Spleen (tissue), 11 donors: Measurements from ENCODE around the gene UNC119. TPM values are rescaled to one million over a fixed set of nuclear protein-coding genes. Genes with fewer than 3 reads are reported as not detected.

Source experiments
- DNase-seq: peaks from one replicate; pipeline ENCODE4 v3.0.0-alpha.2; 2020
- H3K27ac ChIP-seq, 8 donors: fragments of 200-600 bp; sonication (generic) in 7 of 8; 1 replicate in 4 of 8; 2 replicates in 4 of 8; pipeline versions ENCODE4 v1.5.0 to v1.8.0; 2016 to 2021; ENCODE audit warnings: inconsistent platforms in 4 of 8, mild to moderate bottlenecking in 4 of 8, moderate library complexity in 1 of 8
- H3K27me3 ChIP-seq, 7 donors: fragments of 200-600 bp; sonication (generic) in 6 of 7; replicated peaks in 1 of 7; 1 replicate in 4 of 7; 2 replicates in 3 of 7; pipeline versions ENCODE4 v1.5.0 to v1.8.0; 2016 to 2021; ENCODE audit warnings: inconsistent platforms in 3 of 7, mild to moderate bottlenecking in 1 of 7
- H3K36me3 ChIP-seq, 6 donors: fragments of 200-600 bp; sonication (generic) in 5 of 6; 1 replicate in 4 of 6; 2 replicates in 2 of 6; pipeline versions ENCODE4 v1.5.0 to v1.8.0; 2016 to 2021; ENCODE audit warnings: inconsistent platforms in 2 of 6
- H3K4me1 ChIP-seq, 6 donors: fragments of 200-600 bp; sonication (generic) in 5 of 6; 1 replicate in 3 of 6; 2 replicates in 3 of 6; pipeline versions ENCODE4 v1.5.0 to v1.8.0; 2016 to 2021; ENCODE audit warnings: inconsistent platforms in 3 of 6
- H3K4me3 ChIP-seq, 8 donors: fragments of 200-600 bp; sonication (generic) in 7 of 8; 1 replicate in 4 of 8; 2 replicates in 4 of 8; pipeline versions ENCODE4 v1.5.0 to v1.8.0; 2016 to 2021; ENCODE audit warnings: inconsistent platforms in 4 of 8, mild to moderate bottlenecking in 4 of 8, moderate library complexity in 2 of 8
- H3K9me3 ChIP-seq, 8 donors: fragments of 200-600 bp; sonication (generic) in 7 of 8; 1 replicate in 4 of 8; 2 replicates in 4 of 8; pipeline versions ENCODE4 v1.5.0 to v1.8.0; 2016 to 2021; ENCODE audit warnings: inconsistent platforms in 4 of 8
- POLR2A ChIP-seq, 3 donors: fragments of 450-650 bp; IDR thresholded peaks; one replicate each; pipeline ENCODE4 v1.5.1; 2017; ENCODE audit warnings: antibody characterized with exemption in 3 of 3, mild to moderate bottlenecking in 1 of 3
- POLR2AphosphoS5 ChIP-seq, 3 donors: sonication (generic); formaldehyde crosslinking; IDR thresholded peaks; one replicate each; pipeline ENCODE4 v1.5.1; 2017; ENCODE audit warnings: antibody characterized with exemption in 3 of 3
- WGBS, 5 donors: extraction: QIAGEN DNeasy Blood & Tissue Kit in 3 of 5; methylation state at CpG; one replicate each; pipeline versions ENCODE4 v1.1.5 to v1.1.7; 2013 to 2018; 5-methylcytosine and 5-hydroxymethylcytosine counted together
- intact Hi-C: fragments of 100-400 bp; cut with DNase I; formaldehyde crosslinking; loops from one replicate; pipeline ENCODE4 v1.15.0; 2023; ENCODE audit warnings: low total_unique reads
- polyA plus RNA-seq, 3 donors: library from polyadenylated mRNA; stranded (reverse); fragments of 200-250 nt; gene quantifications; one replicate each; pipeline ENCODE4 v1.2.1, GENCODE V29; 2013
- total RNA-seq, 7 donors: library from RNA; depleted of rRNA in 3 of 7; stranded (reverse); fragments of >200 nt in 3 of 7; fragmentation: NEBNext Ultra II Directional in 4 of 7; extraction: Animal tissue kit (Norgen Biotek cat#: 25700) in 4 of 7; gene quantifications; one replicate each; pipeline versions ENCODE4 v1.1.0 to v1.2.1, GENCODE V29; 2016 to 2021
- TF ChIP-seq, protein P1 (sequence below), 11 experiments: fragments of 200-600 bp in 7 of 11; fragments of 450-650 bp in 4 of 11; sonication (generic) in 4 of 11; IDR thresholded peaks in 8 of 11; conservative IDR thresholded peaks in 3 of 11; 1 replicate in 7 of 11; 2 replicates in 4 of 11; pipeline versions ENCODE4 v1.4.0 to v1.8.0; 2016 to 2021; ENCODE audit warnings: antibody characterized with exemption in 11 of 11, inconsistent platforms in 4 of 11, mild to moderate bottlenecking in 1 of 11
- donor health status: healthy with polysubstance abuse.
- donor health status: DM: no; HTN: no; CAD: no; lungs with moderate emphysema.
- donor health status: DM: no; HTN: no; CAD: no.
- donor health status: Bipolar disorder and iron deficiency.
- donor health status: healthy.
- donor health status: DM: no; HTN: no; CAD: no.
- donor health status: DM: yes; HTN: yes; CAD: no.

The UNC119 gene
- total and polyA plus RNA-seq, 10 donors: 41.5 to 76.0 (median 62.4) TPM

GRCh38 chr17:28511858-28512461 lies 40.5 kb downstream of the UNC119 start:
- intact Hi-C loops: no loop called here
- DNase-seq: no peak
- Histone ChIP-seq H3K27ac (no peak overlapping the region), H3K4me3 (no peak overlapping the region), H3K36me3 (no peaks in the 10 kb centered on the region), H3K4me1 (no peaks in the 10 kb centered on the region), H3K27me3 (peaks cover 0 to 49% (median 13%) of the 10 kb centered on the region in 7 donors), H3K9me3 (no peaks in the 10 kb centered on the region)
- WGBS, 5 donors: 79 to 93% (median 83%) methylated on average over 3 of the region's 3 CpGs
- no peak for TF ChIP-seq POLR2AphosphoS5 (IDR thresholded peaks at IDR 0.05)
- TF ChIP-seq POLR2A (IDR thresholded peaks at IDR 0.05): no peak
- TF ChIP-seq, protein P1, sequence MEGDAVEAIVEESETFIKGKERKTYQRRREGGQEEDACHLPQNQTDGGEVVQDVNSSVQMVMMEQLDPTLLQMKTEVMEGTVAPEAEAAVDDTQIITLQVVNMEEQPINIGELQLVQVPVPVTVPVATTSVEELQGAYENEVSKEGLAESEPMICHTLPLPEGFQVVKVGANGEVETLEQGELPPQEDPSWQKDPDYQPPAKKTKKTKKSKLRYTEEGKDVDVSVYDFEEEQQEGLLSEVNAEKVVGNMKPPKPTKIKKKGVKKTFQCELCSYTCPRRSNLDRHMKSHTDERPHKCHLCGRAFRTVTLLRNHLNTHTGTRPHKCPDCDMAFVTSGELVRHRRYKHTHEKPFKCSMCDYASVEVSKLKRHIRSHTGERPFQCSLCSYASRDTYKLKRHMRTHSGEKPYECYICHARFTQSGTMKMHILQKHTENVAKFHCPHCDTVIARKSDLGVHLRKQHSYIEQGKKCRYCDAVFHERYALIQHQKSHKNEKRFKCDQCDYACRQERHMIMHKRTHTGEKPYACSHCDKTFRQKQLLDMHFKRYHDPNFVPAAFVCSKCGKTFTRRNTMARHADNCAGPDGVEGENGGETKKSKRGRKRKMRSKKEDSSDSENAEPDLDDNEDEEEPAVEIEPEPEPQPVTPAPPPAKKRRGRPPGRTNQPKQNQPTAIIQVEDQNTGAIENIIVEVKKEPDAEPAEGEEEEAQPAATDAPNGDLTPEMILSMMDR (IDR thresholded peaks at IDR 0.05 in 8 of 11, conservative IDR thresholded peaks at IDR 0.05 in 3 of 11): no peak

DNA sequence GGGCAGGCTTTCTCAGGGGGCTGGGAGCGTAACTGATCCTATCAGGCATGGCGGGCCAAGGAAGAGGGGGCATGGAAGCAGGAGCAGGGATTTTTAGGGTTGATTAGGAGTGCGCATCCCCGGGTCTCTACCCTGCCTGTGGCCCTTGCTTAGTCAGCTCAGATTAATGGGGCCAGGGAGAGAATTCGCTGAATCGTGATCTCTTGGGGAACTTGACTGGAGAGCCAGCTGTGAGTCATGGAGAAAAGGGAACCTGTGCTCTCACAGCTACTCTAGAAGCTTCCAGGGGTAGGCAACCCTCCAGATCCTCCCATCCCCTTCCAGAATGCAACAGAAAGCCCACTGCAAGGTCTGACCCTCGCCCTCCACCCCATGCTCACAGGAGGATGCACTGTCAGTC lies 42.6 kb downstream of the UNC119 start:
- Histone ChIP-seq H3K27me3 (peaks cover 0 to 58% (median 13%) of the 10 kb centered on the region in 7 donors), H3K4me1 (no peaks in the 10 kb centered on the region), H3K4me3 (no peak overlapping the region), H3K27ac (no peak overlapping the region), H3K36me3 (no peaks in the 10 kb centered on the region), H3K9me3 (no peaks in the 10 kb centered on the region)
- DNase-seq: no peak
- TF ChIP-seq, protein P1 (IDR thresholded peaks at IDR 0.05 in 8 of 11, conservative IDR thresholded peaks at IDR 0.05 in 3 of 11): no peak
- no peak for TF ChIP-seq POLR2AphosphoS5 (IDR thresholded peaks at IDR 0.05)
- TF ChIP-seq POLR2A (IDR thresholded peaks at IDR 0.05): no peak
- 52 to 66% (median 63%) methylated on average over 7 of the region's 7 CpGs for WGBS, 5 donors
- intact Hi-C loops: no loop called here

- intact Hi-C loops: no loop called here
- no peaks in the 10 kb centered on the region for H3K4me1 ChIP-seq
- H3K27ac ChIP-seq: no peak overlapping the region
- 67 to 91% (median 78%) methylated on average over 11 of the region's 11 CpGs for WGBS, 5 donors
- peaks cover 0 to 58% (median 13%) of the 10 kb centered on the region in 7 donors for H3K27me3 ChIP-seq
- no peaks in the 10 kb centered on the region for H3K9me3 ChIP-seq
- no peak for DNase-seq
- H3K4me3 ChIP-seq: no peak overlapping the region
- TF ChIP-seq POLR2A (IDR thresholded peaks at IDR 0.05) (no peak), POLR2AphosphoS5 (IDR thresholded peaks at IDR 0.05) (no peak)
- TF ChIP-seq, protein P1 (IDR thresholded peaks at IDR 0.05 in 8 of 11, conservative IDR thresholded peaks at IDR 0.05 in 3 of 11): no peak
- H3K36me3 ChIP-seq: no peaks in the 10 kb centered on the region
These were observed 44.2 kb downstream of the UNC119 start for GRCh38 chr17:28508211-28508724.

GRCh38 chr17:28507567-28508203 lies 44.7 kb downstream of the UNC119 start:
- TF ChIP-seq POLR2A (IDR thresholded peaks at IDR 0.05) (no peak), POLR2AphosphoS5 (IDR thresholded peaks at IDR 0.05) (no peak)
- TF ChIP-seq, protein P1 (IDR thresholded peaks at IDR 0.05 in 8 of 11, conservative IDR thresholded peaks at IDR 0.05 in 3 of 11): no peak
- no peaks in the 10 kb centered on the region for H3K9me3 ChIP-seq
- H3K4me1 ChIP-seq: no peaks in the 10 kb centered on the region
- intact Hi-C loops: no loop called here
- no peak overlapping the region for H3K4me3 ChIP-seq
- no peaks in the 10 kb centered on the region for H3K36me3 ChIP-seq
- H3K27ac ChIP-seq: no peak overlapping the region
- WGBS, 5 donors: 52 to 80% (median 63%) methylated on average over 12 to 24 of the region's 24 CpGs
- H3K27me3 ChIP-seq: peaks cover 0 to 58% (median 13%) of the 10 kb centered on the region in 7 donors
- no peak for DNase-seq
